ENCODE results near the gene NOS3. TPM values are rescaled to one million over a fixed set of nuclear protein-coding genes. Genes with fewer than 3 reads are reported as not detected.

NOS3 gene
- total RNA-seq, 2 donors from 2014 or later, result 8.0 to 12.1 TPM

DNA sequence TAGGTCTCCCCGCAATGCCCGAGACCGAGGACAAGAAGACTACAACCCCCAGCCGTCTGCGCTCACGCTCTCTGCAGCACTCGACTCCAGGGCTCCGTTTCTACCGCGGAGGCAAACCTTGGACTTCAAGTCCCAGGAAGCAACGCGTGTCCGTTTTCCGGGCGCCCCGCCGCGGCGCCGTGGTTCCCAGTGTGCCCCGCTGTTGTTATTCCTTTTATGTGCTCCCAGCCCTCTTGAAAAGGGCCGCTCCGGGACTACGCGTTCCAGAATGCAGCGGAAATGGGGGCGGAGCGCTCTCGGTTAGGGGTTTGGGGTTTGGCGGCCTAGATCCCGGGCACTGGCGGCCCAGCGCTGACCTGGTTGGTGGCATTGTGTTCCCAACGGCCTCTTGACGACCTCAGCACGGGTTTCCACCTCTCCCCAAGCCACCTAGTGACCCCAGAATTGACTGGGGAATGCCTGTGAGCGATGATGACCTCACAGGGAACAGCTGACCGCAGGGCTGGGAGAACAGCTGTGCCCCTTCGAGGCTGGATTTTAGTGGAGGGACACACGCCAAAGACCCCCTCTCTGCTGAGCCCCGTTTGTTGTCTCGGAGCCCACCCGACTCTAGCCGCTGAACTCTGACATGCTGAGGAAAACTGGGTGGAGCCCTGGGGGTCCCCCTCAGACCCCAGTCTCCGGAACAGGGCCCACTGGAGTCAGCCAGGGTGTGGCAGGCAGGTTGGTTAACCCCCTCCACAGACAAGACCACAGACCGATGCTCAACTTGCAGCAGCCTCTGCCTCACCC, 67.4 kb downstream of the NOS3 start:
- Mint-ChIP-seq H3K9me3 (no peaks in the 10 kb centered on the region), H3K36me3 (ENCODE audit: low read depth) (peaks cover 10% of the 10 kb centered on the region), H3K4me1 (peaks cover 25% of the 10 kb centered on the region), H3K27ac (peak overlapping the region; percentile 95), H3K4me3 (peak overlapping the region; percentile 95), H3K27me3 (no peaks in the 10 kb centered on the region)
- peak; percentile 95 for ATAC-seq (replicated peaks)

DNA sequence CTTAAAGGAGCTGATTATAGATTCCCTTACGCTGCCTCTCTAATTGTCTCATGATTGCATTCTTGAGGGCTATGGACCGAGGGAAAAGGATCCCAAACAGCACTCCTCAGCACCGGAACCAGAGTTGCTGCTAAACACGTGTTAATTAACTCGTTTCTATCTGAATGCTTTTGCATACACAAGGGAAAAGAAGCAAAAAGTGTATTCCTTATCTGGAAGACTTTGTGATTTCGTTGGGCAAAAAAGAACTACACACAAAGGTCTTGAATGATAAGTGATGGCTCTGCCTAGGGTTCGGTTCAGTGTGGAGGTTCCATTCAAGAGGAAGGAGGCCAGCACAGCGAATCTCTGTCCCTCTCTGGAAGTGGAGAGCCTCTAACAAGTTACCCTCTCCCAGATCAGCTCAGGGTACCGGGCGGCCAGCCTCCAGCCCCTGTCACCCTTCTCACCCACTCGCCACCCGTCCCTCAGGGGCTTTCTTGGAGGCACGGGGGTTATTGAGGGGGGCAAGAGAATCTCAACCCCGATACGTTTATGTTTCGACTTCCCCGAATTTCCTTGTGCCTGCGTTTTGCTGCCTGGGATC, 68.1 kb downstream of the NOS3 start:
- no peaks in the 10 kb centered on the region for H3K9me3 Mint-ChIP-seq
- no peaks in the 10 kb centered on the region for H3K27me3 Mint-ChIP-seq
- H3K4me1 Mint-ChIP-seq, result peaks cover 25% of the 10 kb centered on the region
- peak overlapping the region; percentile 95 for H3K27ac Mint-ChIP-seq
- no peak for ATAC-seq (replicated peaks)
- peaks cover 17% of the 10 kb centered on the region for H3K36me3 Mint-ChIP-seq (ENCODE audit: low read depth)
- H3K4me3 Mint-ChIP-seq, result peak overlapping the region; percentile 95

DNA sequence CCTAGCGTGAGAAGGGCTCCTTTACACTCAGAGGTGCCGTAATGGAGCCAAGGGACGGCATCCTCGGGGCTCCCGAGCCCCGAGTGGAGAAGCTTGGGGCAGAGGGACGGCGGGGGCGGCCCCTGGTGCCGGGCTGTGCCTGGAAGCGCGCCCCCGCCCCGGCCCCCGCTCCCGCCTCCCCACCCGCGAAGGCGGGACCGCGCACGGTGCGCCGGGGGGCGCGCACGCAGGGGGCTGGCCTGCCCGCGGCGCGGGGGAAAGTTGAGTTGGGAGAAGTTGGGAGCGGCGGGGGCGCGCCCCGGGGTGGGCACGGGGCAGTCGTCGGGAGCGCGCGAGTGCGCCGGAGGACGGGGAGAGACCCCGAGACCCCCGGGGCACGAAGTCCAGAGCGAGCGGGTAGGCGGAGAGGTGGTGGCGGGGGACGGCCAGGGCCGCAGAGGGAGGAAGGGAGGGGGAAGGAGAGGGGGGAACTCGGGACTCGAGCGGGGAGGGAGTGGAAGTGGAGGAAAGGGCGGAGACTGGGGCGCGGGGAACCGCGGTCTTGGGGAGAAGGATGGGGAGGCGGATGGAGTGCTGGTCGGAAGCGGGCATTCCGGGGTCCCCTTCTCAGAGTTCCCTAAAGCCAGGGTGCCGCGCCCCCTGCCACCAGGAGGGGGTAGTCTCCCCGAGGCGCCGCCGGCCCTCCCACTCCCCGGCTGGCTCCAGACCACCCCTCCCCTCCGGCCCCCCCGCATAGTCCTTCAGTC, 68.7 kb downstream of the NOS3 start, which contains the start of gene SLC4A2:
SLC4A2 (plus strand) TSS at position 223 of the 746 bp plus-strand sequence. CDS start 2,399 bp downstream, outside the sequence.
- peaks cover 24% of the 10 kb centered on the region for H3K4me1 Mint-ChIP-seq
- H3K27me3 Mint-ChIP-seq, result no peaks in the 10 kb centered on the region
- H3K4me3 Mint-ChIP-seq, result peak within 1 kb of the TSS; percentile 95
- H3K36me3 Mint-ChIP-seq (ENCODE audit: low read depth), result peaks cover 24% of the 10 kb centered on the region
- ATAC-seq (replicated peaks), result peak; percentile 17
- H3K27ac Mint-ChIP-seq, result peak within 1 kb of the TSS; percentile 95
- H3K9me3 Mint-ChIP-seq, result no peaks in the 10 kb centered on the region

DNA sequence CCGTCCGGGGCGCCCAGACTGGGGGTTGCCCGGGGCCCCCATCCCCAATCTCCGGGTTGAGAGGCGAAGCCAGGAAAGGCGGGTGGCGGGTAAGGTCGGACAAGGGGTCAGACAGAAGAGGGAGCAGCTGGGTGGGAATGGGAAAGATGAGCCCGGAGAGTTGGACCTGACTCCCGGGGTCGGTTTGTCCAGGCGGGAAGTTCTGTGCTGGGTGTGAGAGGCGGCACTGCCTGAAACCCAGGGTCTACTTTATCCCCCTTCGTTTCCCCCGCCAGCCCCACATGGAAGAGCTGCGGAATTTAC, 69.2 kb downstream of the NOS3 start:
- H3K9me3 Mint-ChIP-seq, result no peaks in the 10 kb centered on the region
- ATAC-seq (replicated peaks), result no peak
- H3K4me3 Mint-ChIP-seq, result peak overlapping the region; percentile 95
- H3K4me1 Mint-ChIP-seq, result peaks cover 21% of the 10 kb centered on the region
- peaks cover 29% of the 10 kb centered on the region for H3K36me3 Mint-ChIP-seq (ENCODE audit: low read depth)
- no peaks in the 10 kb centered on the region for H3K27me3 Mint-ChIP-seq
- H3K27ac Mint-ChIP-seq, result peak overlapping the region; percentile 95

DNA sequence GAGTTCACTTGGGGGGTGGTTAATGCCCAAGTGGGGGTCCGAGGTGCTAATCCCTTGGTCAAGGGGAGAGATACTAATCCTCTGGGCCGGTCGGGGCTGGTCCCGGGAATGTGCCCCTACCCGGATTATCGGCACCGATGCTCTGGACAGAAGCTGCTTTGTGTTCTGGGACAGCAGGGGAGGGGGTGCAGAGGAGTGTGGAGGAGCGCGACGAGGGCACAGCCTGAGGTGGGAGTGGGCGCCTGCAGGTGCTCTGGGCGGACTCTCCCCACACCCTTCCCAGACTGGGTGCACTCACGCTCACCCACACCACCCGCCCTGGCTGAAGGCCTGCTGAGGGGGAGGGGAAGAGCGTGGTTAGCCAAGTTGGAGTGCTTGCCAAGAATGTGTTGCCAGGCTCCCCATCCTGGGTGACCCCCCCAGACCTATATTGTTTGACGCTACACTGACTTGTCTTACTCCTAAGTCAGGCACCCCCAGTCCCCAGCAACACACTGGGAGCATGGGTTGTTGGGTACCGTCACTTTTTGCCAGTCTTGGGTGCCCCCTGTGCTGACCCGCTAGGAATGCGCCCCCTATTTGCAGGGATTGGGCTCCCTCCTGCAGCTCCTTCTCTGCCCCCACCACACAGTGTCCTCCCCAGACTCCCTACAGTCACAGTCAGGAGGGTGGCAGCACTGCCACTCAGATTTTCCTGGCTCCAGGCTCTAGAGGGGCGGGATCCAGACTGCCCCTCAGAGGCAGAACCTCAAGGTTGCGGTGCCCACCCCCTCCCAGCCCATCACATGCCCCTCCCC, 69.8 kb downstream of the NOS3 start:
- Mint-ChIP-seq H3K9me3 (no peaks in the 10 kb centered on the region), H3K27me3 (no peaks in the 10 kb centered on the region), H3K36me3 (ENCODE audit: low read depth) (peaks cover 35% of the 10 kb centered on the region), H3K4me3 (peak overlapping the region; percentile 95), H3K27ac (peak overlapping the region; percentile 95), H3K4me1 (peaks cover 21% of the 10 kb centered on the region)
- ATAC-seq (replicated peaks), result no peak

DNA sequence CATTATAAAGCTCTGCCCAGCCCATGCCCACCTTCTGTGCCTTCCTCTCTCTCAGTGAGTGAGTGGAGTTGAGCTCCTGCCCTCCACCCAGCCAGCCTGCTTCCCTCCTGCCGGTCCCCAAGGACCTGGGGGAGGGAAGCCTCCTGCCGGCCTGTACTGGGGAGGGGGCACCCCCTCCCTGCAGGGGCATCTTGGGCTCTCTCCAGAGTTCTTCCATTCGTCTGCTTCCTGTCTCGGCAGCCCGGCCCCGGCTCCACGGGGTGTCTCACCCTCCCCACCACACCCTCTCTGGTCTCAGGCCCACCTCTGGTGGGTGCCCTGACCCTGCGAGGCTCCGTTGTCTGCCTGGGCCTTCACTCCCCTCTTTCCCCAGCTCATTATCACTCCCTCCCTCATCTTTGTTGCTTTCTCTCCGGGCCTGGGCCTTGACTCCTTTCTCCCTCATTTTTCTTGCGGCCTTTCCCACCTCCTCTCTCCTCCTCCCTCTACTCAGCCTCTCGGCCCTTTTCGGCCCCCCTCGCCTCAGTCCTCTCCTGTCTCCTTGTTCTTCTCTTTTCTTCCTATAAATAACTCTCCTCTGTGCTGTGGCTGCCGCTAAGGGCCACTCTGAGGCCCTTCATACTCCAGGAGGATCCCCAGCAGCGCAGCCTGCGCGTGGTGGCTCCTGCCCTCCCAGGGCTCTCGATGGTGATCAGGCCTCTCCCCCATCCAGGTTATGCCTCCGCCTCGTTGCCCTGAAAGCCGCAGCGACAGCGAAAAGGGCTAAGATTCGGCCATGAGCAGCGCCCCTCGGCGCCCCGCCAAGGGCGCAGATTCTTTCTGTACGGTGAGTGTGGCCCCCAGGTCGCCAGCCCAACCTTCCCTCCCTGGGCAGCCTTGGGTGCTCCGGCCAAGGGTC, 70.6 kb downstream of the NOS3 start:
- Mint-ChIP-seq H3K9me3 (no peaks in the 10 kb centered on the region), H3K27ac (peak overlapping the region; percentile 25), H3K36me3 (ENCODE audit: low read depth) (peaks cover 37% of the 10 kb centered on the region), H3K27me3 (no peaks in the 10 kb centered on the region), H3K4me1 (peaks cover 21% of the 10 kb centered on the region), H3K4me3 (peak overlapping the region; percentile 95)
- no peak for ATAC-seq (replicated peaks)

DNA sequence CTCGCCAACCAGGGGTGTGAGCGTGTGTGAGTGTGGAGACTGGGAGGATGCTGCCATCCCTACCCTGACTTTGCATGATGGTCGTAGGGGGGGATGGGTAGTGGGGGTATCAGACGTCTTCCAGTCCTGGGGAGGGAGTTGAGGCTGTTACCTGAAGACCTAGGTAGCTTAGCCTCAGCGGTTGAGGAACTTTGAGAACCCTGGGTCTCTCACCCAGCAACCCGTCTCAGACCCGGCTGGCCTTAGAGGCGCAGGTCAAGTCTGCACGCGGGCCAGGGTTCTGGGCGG, 71.2 kb downstream of the NOS3 start:
- H3K9me3 Mint-ChIP-seq, result no peaks in the 10 kb centered on the region
- H3K4me1 Mint-ChIP-seq, result peaks cover 18% of the 10 kb centered on the region
- H3K4me3 Mint-ChIP-seq, result peak overlapping the region; percentile 95
- no peak for ATAC-seq (replicated peaks)
- peaks cover 42% of the 10 kb centered on the region for H3K36me3 Mint-ChIP-seq (ENCODE audit: low read depth)
- peak overlapping the region; percentile 25 for H3K27ac Mint-ChIP-seq
- H3K27me3 Mint-ChIP-seq, result no peaks in the 10 kb centered on the region

DNA sequence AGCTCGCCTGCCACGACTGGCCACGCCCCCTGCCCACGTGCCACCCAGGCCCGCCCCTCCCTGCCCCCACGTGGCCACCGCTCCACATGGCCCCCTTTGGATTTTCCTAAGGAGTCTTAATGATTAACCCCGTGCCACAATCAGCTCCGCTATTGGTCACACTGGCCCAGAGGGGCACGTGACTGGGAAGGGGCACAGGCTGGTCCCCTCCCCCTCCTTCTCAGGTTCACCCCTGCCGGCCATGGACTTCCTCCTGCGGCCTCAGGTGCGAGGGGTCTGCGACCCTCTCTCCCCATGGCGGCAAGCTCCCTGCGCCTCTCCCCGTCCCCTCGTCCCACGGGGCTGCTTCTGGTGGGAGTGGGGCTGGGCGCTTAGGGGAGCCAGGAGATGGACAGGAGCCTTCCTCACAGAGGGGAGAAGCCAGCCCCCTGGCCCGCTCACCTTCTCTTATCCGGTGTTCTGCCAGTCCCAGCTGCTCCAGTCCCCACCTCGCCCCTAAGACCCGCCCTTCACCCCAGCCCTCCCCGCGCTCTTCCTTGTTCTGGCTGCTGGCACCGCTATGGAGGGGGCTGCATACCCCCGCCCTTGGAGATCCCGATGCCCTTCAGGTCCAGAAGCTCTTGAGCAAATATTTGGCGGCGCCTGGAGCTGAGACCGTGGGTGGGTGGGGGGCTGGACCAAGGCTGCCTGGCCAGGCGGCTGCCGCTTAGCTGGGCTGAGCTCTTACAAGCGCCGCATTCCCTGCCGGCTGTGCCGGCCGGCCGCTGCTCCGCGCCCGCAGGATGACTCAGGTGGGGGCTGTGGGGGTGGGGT, 71.8 kb downstream of the NOS3 start:
- Mint-ChIP-seq H3K36me3 (ENCODE audit: low read depth) (peaks cover 47% of the 10 kb centered on the region), H3K4me3 (no peak overlapping the region), H3K27me3 (no peaks in the 10 kb centered on the region), H3K4me1 (peaks cover 12% of the 10 kb centered on the region), H3K27ac (no peak overlapping the region), H3K9me3 (no peaks in the 10 kb centered on the region)
- no peak for ATAC-seq (replicated peaks)

DNA sequence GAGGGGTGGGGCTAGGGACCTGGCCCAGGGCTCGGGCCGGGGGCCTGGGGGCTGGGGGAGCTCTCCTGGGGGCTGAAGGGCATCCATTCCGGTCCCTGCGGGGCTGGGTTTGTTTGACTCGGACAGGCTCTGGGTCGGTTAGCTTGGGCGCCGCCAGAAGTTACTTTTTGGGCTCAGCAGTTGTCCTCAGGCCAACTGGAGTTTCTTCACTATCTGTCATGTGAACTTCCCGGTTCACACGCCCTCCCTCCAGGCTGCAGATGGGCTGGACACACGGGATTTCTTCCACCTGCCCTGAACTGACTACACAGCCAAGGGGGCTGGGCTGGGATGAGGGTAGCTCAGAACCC, 72.4 kb downstream of the NOS3 start:
- Mint-ChIP-seq H3K4me3 (no peak overlapping the region), H3K27ac (no peak overlapping the region), H3K4me1 (peaks cover 12% of the 10 kb centered on the region), H3K36me3 (ENCODE audit: low read depth) (peaks cover 53% of the 10 kb centered on the region), H3K9me3 (no peaks in the 10 kb centered on the region), H3K27me3 (no peaks in the 10 kb centered on the region)
- ATAC-seq (replicated peaks), result no peak

Other genes starting within 250 kb of the NOS3 start
- not detected for gene TMEM176B, start 190.7 kb upstream of the NOS3 start, total RNA-seq
- under 1 TPM in 1 of 2 donors, not detected in 1; 0.45 TPM for gene TMEM176A, start 190.2 kb upstream of the NOS3 start, total RNA-seq
- not detected for gene AOC1, start 138.5 kb upstream of the NOS3 start, total RNA-seq
- gene KCNH2, start 12.7 kb upstream of the NOS3 start, total RNA-seq, result under 1 TPM; 0.32 to 0.77 TPM
- 10 to 100 TPM in 1 of 2 donors, 1 to 10 TPM in 1; 2.9 to 18.2 TPM for gene ATG9B, start 33.5 kb downstream of the NOS3 start, total RNA-seq
- gene ABCB8, start 37.4 kb downstream of the NOS3 start, total RNA-seq, result 10 to 100 TPM; 36.4 to 52.0 TPM
- 1 to 10 TPM; 9.0 to 9.7 TPM for gene ASIC3, start 57.5 kb downstream of the NOS3 start, total RNA-seq
- 10 to 100 TPM in 1 of 2 donors, 1 to 10 TPM in 1; 9.0 to 23.4 TPM for gene CDK5, start 66.9 kb downstream of the NOS3 start, total RNA-seq
- gene SLC4A2, start 68.6 kb downstream of the NOS3 start, total RNA-seq, result 100 to 1,000 TPM; 114 to 135 TPM
- gene FASTK, start 89.8 kb downstream of the NOS3 start, total RNA-seq, result 10 to 100 TPM; 63.3 to 71.1 TPM
- 10 to 100 TPM; 72.7 to 78.4 TPM for gene TMUB1, start 92.5 kb downstream of the NOS3 start, total RNA-seq
- gene AGAP3, start 95.5 kb downstream of the NOS3 start, total RNA-seq, result 10 to 100 TPM; 45.0 to 58.6 TPM
- 1 to 10 TPM in 1 of 2 donors, not detected in 1; 1.2 TPM for gene GBX1, start 176.7 kb downstream of the NOS3 start, total RNA-seq
- gene ASB10, start 196.2 kb downstream of the NOS3 start, total RNA-seq, result not detected
- gene H2BK1, start 219.5 kb downstream of the NOS3 start, total RNA-seq, result 1 to 10 TPM in 1 of 2 donors, not detected in 1; 1.2 TPM
- gene ABCF2, start 236.2 kb downstream of the NOS3 start, total RNA-seq, result 10 to 100 TPM; 26.9 to 55.2 TPM
- gene CHPF2, start 241.5 kb downstream of the NOS3 start, total RNA-seq, result 10 to 100 TPM; 31.3 to 36.3 TPM

Measured in activated T-helper 17 cell treated with anti-CD3 and anti-CD28 coated beads, Interleukin-2, amount 50 U/mL, for 72 hours (primary cell).